Esophagus squamous epithelium (tissue), 5 donors: ENCODE results near the gene MMP2. TPM values are rescaled to one million over a fixed set of nuclear protein-coding genes. Genes with fewer than 3 reads are reported as not detected.

Experiments used
- DNase-seq: peaks from one replicate; lab custom pipeline; 2025; lab: John Stamatoyannopoulos, UW
- H3K27ac ChIP-seq, 4 donors: fragments of 200-600 bp; sonication (generic); one replicate each; pipeline ENCODE4 v1.5.1; 2016 to 2019; ENCODE audit warnings: mild to moderate bottlenecking in 1 of 4
- H3K27me3 ChIP-seq, 4 donors: fragments of 200-600 bp; sonication (generic); 1 replicate in 3 of 4; 2 replicates in 1 of 4; pipeline versions ENCODE4 v1.5.1 to v1.6.0; 2017 to 2021; ENCODE audit warnings: antibody characterized with exemption in 1 of 4
- H3K36me3 ChIP-seq, 3 donors: fragments of 200-600 bp; sonication (generic); one replicate each; pipeline ENCODE4 v1.5.1; 2016 to 2019
- H3K4me1 ChIP-seq, 3 donors: fragments of 200-600 bp; sonication (generic); one replicate each; pipeline ENCODE4 v1.5.1; 2017 to 2019
- H3K4me3 ChIP-seq, 4 donors: fragments of 200-600 bp; sonication (generic); 1 replicate in 3 of 4; 2 replicates in 1 of 4; pipeline ENCODE4 v1.5.1; 2016 to 2019; ENCODE audit warnings: mild to moderate bottlenecking in 2 of 4, moderate library complexity in 1 of 4
- H3K9me3 ChIP-seq, 3 donors: fragments of 200-600 bp; sonication (generic); one replicate each; pipeline ENCODE4 v1.5.1; 2016 to 2019
- CTCF ChIP-seq, 6 experiments: fragments of 450-650 bp in 4 of 6; fragments of 200-600 bp in 2 of 6; sonication (generic) in 2 of 6; IDR thresholded peaks; one replicate each; pipeline ENCODE4 v1.5.1; 2016 to 2019; ENCODE audit warnings: antibody characterized with exemption in 6 of 6, mild to moderate bottlenecking in 4 of 6, moderate library complexity in 4 of 6
- POLR2A ChIP-seq, 4 donors: fragments of 450-650 bp; IDR thresholded peaks; one replicate each; pipeline ENCODE4 v1.6.1; 2017; ENCODE audit warnings: antibody characterized with exemption in 4 of 4, mild to moderate bottlenecking in 4 of 4, moderate library complexity in 3 of 4
- WGBS, 2 donors: methylation state at CpG; one replicate each; pipeline ENCODE4 v1.1.5; 2018; 5-methylcytosine and 5-hydroxymethylcytosine counted together
- intact Hi-C: fragments of 100-400 bp; cut with DNase I; formaldehyde crosslinking; loops from one replicate; pipeline ENCODE4 v1.15.0; 2022
- total RNA-seq, 4 donors: library from RNA; depleted of rRNA; stranded (reverse); fragments of >200 nt; gene quantifications; one replicate each; pipeline ENCODE4 v1.1.0, GENCODE V29; 2016
- donor health status: DM: yes; HTN: yes; CAD: no.

MMP2 gene
- total RNA-seq, 4 donors from 2014 or later = 4.5 to 210 (median 92.7) TPM

DNA sequence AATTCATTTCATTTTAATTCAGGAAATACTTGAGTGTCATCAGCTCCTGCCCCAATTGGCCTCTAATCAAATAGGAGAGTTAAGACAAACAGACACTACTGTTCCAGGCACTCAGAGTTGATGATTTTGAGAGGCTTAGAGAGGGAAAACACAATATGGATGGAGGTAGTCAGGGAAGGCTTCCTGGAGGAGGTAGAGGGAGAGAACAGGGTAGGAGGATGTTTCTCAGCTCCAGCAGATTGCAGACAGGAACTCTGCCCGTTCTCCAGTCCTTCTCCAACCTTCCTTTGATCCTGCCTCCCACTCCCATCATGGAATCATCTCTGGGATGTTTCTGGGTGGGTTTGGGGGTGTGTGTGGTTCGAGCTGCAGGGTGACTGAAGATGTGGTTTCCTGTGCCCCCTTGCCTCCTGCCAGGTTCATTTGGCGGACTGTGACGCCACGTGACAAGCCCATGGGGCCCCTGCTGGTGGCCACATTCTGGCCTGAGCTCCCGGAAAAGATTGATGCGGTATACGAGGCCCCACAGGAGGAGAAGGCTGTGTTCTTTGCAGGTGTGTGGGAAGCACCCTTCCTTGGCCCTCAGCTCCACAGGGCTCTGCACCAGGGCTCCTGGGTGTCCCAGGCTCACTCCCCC is 17.6 kb downstream of the MMP2 start:
- Histone ChIP-seq H3K36me3 (peaks cover 0 to 7% (median 0%) of the 10 kb centered on the region in 3 donors), H3K4me1 (peaks cover 7 to 48% (median 20%) of the 10 kb centered on the region in 3 donors), H3K27ac (no peak overlapping the region), H3K27me3 (no peaks in the 10 kb centered on the region), H3K4me3 (no peak overlapping the region), H3K9me3 (no peaks in the 10 kb centered on the region)
- TF ChIP-seq POLR2A (IDR thresholded peaks at IDR 0.05) (no peak), CTCF (IDR thresholded peaks at IDR 0.05) (no peak)
- DNase-seq = no peak
- intact Hi-C loops = no loop called here
- 68 to 74% methylated on average over 3 to 8 of the region's 8 CpGs for WGBS, 2 donors

- no peak for DNase-seq
- TF ChIP-seq POLR2A (IDR thresholded peaks at IDR 0.05) (no peak), CTCF (IDR thresholded peaks at IDR 0.05) (no peak)
- WGBS, 2 donors = 73 to 87% methylated on average over 5 of the region's 5 CpGs
- intact Hi-C loops = no loop called here
- H3K27me3 ChIP-seq = no peaks in the 10 kb centered on the region
- no peak overlapping the region for H3K4me3 ChIP-seq
- no peaks in the 10 kb centered on the region for H3K9me3 ChIP-seq
- H3K4me1 ChIP-seq = peaks cover 12 to 53% (median 28%) of the 10 kb centered on the region in 3 donors
- H3K36me3 ChIP-seq = peaks cover 0 to 6% (median 0%) of the 10 kb centered on the region in 3 donors
- H3K27ac ChIP-seq = no peak overlapping the region
These were observed 18.6 kb downstream of the MMP2 start for GRCh38 chr16:55497558-55497957.

DNA sequence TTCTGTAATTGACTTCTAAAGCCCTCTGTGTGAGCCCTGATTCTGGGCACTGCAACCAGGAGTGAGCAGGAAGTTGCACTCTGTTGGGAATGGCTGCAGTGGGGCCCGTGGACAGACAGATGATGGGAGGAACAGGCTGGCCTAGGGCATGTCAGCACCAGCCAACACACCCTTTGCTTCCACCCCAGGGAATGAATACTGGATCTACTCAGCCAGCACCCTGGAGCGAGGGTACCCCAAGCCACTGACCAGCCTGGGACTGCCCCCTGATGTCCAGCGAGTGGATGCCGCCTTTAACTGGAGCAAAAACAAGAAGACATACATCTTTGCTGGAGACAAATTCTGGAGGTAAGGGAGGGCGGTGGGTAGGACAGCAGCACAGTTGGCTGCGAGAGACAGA is 19.1 kb downstream of the MMP2 start:
- no peak overlapping the region for H3K27ac ChIP-seq
- 87 to 95% methylated on average over 5 to 6 of the region's 6 CpGs for WGBS, 2 donors
- no peak for DNase-seq
- peaks cover 17 to 58% (median 32%) of the 10 kb centered on the region in 3 donors for H3K4me1 ChIP-seq
- H3K4me3 ChIP-seq = no peak overlapping the region
- H3K27me3 ChIP-seq = no peaks in the 10 kb centered on the region
- no peaks in the 10 kb centered on the region for H3K9me3 ChIP-seq
- intact Hi-C loops = no loop called here
- TF ChIP-seq POLR2A (IDR thresholded peaks at IDR 0.05) = no peak
- peaks cover 0 to 6% (median 0%) of the 10 kb centered on the region in 3 donors for H3K36me3 ChIP-seq

GRCh38 chr16:55499281-55499680 is 20.3 kb downstream of the MMP2 start:
- no peaks in the 10 kb centered on the region for H3K27me3 ChIP-seq
- TF ChIP-seq POLR2A (IDR thresholded peaks at IDR 0.05) = no peak
- TF ChIP-seq CTCF (IDR thresholded peaks at IDR 0.05) = no peak
- H3K4me1 ChIP-seq = peaks cover 20 to 70% (median 32%) of the 10 kb centered on the region in 3 donors
- H3K27ac ChIP-seq = no peak overlapping the region
- DNase-seq = no peak
- no peaks in the 10 kb centered on the region for H3K9me3 ChIP-seq
- H3K4me3 ChIP-seq = no peak overlapping the region
- H3K36me3 ChIP-seq = peaks cover 0 to 6% (median 0%) of the 10 kb centered on the region in 3 donors
- intact Hi-C loops = no loop called here
- 62 to 68% methylated on average over 3 of the region's 3 CpGs for WGBS, 2 donors

- Histone ChIP-seq H3K27ac (no peak overlapping the region), H3K27me3 (no peaks in the 10 kb centered on the region), H3K4me3 (no peak overlapping the region), H3K4me1 (peaks cover 20 to 63% (median 32%) of the 10 kb centered on the region in 3 donors), H3K36me3 (peaks cover 0 to 6% (median 0%) of the 10 kb centered on the region in 3 donors), H3K9me3 (no peaks in the 10 kb centered on the region)
- TF ChIP-seq POLR2A (IDR thresholded peaks at IDR 0.05) (no peak), CTCF (IDR thresholded peaks at IDR 0.05) (no peak)
- intact Hi-C loops = loop anchor here (10.0 kb wide), 1 partner anchor 55 kb away; no protein-coding TSS in a partner anchor
- DNase-seq = no peak
- WGBS, 2 donors = 39 to 77% methylated on average over 8 to 10 of the region's 10 CpGs
These were observed 21.0 kb downstream of the MMP2 start for GRCh38 chr16:55499951-55500529.
